ENCODE measurements around the gene CA11. TPM values are rescaled to one million over a fixed set of nuclear protein-coding genes. Genes with fewer than 3 reads are reported as not detected.

CA11 gene
- total RNA-seq, 1 donor from 2014 or later = 9.5 TPM

DNA sequence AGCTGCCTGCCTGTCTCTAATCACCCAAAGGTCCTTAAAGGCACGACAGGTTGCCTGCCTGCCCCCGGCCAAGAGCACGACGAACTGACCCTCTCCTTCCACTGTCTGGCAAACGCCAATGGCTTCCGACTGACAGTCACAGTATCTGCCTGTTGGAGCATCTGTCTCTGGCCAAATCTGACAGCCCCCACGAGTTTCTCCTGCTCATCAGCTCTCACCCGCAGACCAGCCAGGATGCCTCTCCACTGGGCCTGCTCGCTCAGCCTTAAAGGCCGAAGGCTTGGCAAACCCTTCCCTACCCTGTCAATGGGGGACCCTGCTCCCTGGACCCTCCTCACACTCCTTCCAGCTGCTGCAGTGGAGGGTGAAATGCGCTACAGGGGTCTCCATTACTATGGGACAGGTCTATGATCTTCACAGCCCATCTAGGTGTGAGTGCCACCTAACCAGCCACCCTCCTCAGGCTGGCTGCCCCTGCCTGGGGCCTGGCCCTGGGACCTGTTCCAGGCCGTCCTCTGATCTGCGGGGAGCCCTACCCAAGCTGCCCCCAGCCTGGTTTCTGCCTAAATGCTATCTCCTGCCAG is 32.0 kb downstream of the CA11 start:
- intact Hi-C loops (cut with DNase I) = no loop called here
- no peak for ATAC-seq
- DNase-seq = no peak
- peaks cover 30% of the 10 kb centered on the region for H3K36me3 ChIP-seq
- H3K9me3 ChIP-seq = no peaks in the 10 kb centered on the region
- H3K4me1 ChIP-seq = peaks cover 27% of the 10 kb centered on the region
- peak overlapping the region; percentile 42 for H3K4me3 ChIP-seq
- no peaks in the 10 kb centered on the region for H3K27me3 ChIP-seq
- TF ChIP-seq, protein P1, sequence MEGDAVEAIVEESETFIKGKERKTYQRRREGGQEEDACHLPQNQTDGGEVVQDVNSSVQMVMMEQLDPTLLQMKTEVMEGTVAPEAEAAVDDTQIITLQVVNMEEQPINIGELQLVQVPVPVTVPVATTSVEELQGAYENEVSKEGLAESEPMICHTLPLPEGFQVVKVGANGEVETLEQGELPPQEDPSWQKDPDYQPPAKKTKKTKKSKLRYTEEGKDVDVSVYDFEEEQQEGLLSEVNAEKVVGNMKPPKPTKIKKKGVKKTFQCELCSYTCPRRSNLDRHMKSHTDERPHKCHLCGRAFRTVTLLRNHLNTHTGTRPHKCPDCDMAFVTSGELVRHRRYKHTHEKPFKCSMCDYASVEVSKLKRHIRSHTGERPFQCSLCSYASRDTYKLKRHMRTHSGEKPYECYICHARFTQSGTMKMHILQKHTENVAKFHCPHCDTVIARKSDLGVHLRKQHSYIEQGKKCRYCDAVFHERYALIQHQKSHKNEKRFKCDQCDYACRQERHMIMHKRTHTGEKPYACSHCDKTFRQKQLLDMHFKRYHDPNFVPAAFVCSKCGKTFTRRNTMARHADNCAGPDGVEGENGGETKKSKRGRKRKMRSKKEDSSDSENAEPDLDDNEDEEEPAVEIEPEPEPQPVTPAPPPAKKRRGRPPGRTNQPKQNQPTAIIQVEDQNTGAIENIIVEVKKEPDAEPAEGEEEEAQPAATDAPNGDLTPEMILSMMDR (IDR thresholded peaks at IDR 0.05) = no peak
- H3K27ac ChIP-seq = peak overlapping the region; percentile 79

DNA sequence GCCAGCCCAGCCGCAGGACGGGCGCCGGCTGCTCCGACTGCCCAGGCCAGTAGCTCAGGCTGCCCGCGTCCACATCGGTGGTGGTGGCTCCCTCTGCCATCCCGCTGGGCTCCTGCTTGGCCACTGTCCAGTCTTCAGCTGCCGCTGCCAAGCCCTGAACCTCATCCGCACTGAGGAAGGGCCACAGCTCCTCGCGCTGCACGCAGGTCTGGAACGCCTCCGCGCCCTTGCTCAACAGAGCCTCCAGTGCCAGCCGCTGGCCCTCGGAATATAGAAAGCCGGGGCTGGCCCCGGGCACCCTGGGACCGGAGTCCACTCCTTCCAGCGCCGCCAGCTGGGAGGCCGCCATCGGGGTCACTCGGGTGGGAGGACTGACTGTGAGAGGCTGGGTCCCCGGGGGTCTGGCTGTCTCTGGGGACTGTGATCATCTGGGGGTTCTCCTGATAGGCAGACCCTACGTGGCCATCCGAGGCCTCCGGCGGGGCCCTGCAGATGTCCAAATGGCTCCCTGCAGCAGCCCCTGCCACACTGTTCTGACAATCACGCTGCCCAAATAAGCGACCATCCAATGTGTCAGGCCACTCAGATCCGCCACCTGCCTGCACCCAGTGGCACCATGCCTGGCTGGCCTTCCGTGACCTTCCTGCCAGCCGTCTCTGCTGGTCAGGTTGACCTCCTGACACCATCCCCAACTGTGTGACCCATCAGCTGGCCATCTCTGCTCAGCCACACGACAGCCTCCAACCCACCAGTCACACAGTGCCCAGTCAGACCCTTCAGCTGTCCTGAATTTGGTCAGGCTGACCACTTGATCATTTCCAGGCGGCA is 32.7 kb downstream of the CA11 start:
- Histone ChIP-seq H3K27me3 (no peaks in the 10 kb centered on the region), H3K27ac (no peak overlapping the region), H3K4me3 (peak overlapping the region; percentile 42), H3K36me3 (peaks cover 30% of the 10 kb centered on the region), H3K4me1 (peaks cover 25% of the 10 kb centered on the region), H3K9me3 (no peaks in the 10 kb centered on the region)
- peak; percentile 4 for ATAC-seq
- intact Hi-C loops (cut with DNase I) = no loop called here
- TF ChIP-seq, protein P1 (IDR thresholded peaks at IDR 0.05) = no peak
- peak; percentile 78 for DNase-seq

DNA sequence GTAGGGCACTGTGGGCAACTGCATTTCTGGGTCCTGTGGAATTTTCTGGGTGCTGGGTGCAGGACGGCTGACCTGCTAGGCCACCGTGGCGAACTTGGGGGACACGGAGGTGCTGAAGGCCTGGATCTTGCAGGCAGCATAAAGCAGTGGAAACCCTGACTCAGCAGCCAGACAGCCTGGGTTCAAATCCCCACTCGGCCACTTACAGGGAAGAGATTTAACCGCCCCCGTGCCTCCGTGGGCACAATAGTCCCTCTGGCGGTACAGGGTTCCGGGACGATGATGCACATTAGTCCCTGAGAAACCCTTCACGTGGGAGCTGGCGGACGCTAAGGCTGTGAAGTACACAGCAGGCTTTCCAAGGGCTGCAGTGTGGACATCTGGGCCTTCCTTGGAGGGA is 34.1 kb downstream of the CA11 start:
- H3K9me3 ChIP-seq = no peaks in the 10 kb centered on the region
- peaks cover 13% of the 10 kb centered on the region for H3K4me1 ChIP-seq
- TF ChIP-seq, protein P1 (IDR thresholded peaks at IDR 0.05) = no peak
- intact Hi-C loops (cut with DNase I) = no loop called here
- no peak overlapping the region for H3K4me3 ChIP-seq
- peaks cover 22% of the 10 kb centered on the region for H3K36me3 ChIP-seq
- no peaks in the 10 kb centered on the region for H3K27me3 ChIP-seq
- DNase-seq (no peak), ATAC-seq (no peak)
- H3K27ac ChIP-seq = no peak overlapping the region

DNA sequence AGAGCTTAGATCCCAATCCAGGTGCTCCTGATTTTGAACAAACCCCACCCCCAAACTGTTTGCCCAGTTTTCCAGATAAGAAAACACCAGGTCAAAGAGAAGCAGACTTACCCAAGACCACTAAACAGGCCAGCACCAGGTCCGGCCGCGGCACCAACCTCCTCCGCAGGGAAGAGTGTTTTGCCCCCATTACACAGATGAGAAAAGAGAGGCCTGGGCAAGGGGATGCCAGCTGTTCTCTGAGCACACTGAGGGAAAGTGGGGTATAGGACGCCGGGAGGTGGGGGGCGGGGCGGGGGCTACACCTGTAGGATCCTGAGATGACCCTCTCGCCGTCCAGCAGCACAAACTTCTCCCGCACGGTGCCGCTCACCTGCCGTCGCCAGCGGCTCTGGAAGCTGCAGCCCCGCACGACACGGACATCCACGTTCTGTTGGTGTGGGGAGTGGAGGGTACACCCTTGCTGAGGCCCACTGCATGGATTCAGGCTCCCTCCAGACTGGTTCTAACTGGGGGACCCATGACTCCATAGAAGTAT is 36.3 kb downstream of the CA11 start:
- Histone ChIP-seq H3K27ac (no peak overlapping the region), H3K27me3 (no peaks in the 10 kb centered on the region), H3K36me3 (no peaks in the 10 kb centered on the region), H3K4me1 (no peaks in the 10 kb centered on the region), H3K4me3 (no peak overlapping the region), H3K9me3 (no peaks in the 10 kb centered on the region)
- ATAC-seq = no peak
- TF ChIP-seq, protein P1 (IDR thresholded peaks at IDR 0.05) = no peak
- intact Hi-C loops (cut with DNase I) = no loop called here
- DNase-seq = no peak

DNA sequence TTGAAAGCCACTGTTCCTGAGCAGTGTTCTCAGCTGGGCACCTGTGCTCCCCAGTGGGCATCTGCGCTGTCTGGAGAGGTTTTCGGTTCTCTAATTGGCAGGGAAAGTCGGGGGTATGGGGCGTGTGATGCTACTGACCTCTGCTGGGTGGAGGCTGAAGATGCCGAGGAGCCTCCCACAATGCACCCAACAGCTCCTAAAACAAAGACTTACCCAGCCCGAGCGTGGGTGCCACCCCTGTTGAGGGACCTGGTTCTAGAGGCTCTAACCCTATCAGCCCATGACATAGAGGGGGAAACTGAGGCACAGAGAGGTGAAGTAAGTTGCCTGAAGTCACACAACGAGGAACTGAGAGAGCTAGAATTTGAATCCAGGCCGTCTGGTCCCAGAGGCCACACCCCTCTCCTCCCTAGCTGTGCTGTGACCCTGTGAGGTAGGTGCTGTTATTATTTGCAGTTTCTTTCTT is 37.2 kb downstream of the CA11 start:
- ATAC-seq = peak; percentile 78

More for the DNA sequence above, 37.2 kb downstream of the CA11 start:
- Histone ChIP-seq H3K4me3 (no peak overlapping the region), H3K27ac (no peak overlapping the region), H3K9me3 (no peaks in the 10 kb centered on the region), H3K4me1 (no peaks in the 10 kb centered on the region), H3K27me3 (no peaks in the 10 kb centered on the region), H3K36me3 (no peaks in the 10 kb centered on the region)
- TF ChIP-seq, protein P1 (IDR thresholded peaks at IDR 0.05) = peak; percentile 41
- intact Hi-C loops (cut with DNase I) = no loop called here
- no peak for DNase-seq

Data from upper lobe of right lung (tissue), 1 donor.